AG04449 (cell line): ENCODE data around the gene NET1.

Source experiments
- CTCF ChIA-PET: fragments of 350-600 bp; formaldehyde crosslinking; extraction: SDS; loops from one replicate; lab custom pipeline; 2021; ENCODE audit warnings: antibody characterized with exemption; lab: Yijun Ruan, JAX
- POLR2A ChIA-PET: fragments of 400-600, 350-600 bp; formaldehyde crosslinking; extraction: SDS; loops from one replicate; lab custom pipeline; 2020; ENCODE audit warnings: antibody characterized with exemption, inconsistent platforms; lab: Yijun Ruan, JAX
- DNase-seq: peaks from one replicate; pipeline ENCODE4 v3.0.0-alpha.2; 2010; ENCODE audit warnings: low read depth, low spot score
- H3K4me3 ChIP-seq: 2 replicates; pipeline ENCODE4 v1.5.1; 2011; ENCODE audit warnings: low read depth, mild to moderate bottlenecking, control low read depth, low read length
- TF ChIP-seq, protein P1 (sequence below): IDR thresholded peaks from one replicate; pipeline ENCODE4 v1.5.1; 2011; ENCODE audit warnings: mild to moderate bottlenecking, moderate library complexity, low read length, control low read depth, inconsistent platforms; ENCODE audit not compliant: insufficient read depth; ENCODE audit errors: missing control alignments

Gene NET1

DNA sequence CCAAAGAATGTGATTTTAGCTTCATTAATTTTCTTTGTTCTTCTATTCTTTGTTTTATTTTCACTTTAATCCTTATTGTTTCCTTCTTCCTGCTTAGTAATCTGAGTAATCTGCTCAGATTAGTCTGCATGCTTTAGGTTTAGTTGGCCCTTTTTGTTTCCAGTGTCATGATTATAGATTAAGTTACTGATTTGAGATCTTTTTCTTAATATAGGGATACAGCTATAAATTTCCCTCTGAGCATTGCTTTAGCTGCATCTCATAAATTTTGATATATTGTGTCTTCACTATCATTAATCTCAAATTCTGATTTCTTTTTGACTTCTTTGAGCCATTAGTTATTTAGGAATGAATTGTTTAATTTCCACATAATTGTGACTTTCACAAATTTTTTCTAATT lies 6.2 kb downstream of the NET1 start:
- DNase-seq, result no peak
- no peak overlapping the region for H3K4me3 ChIP-seq
- CTCF ChIA-PET, result interaction anchor here (4.0 kb wide), 1 partner anchor 15 kb away, joined by 26 read pairs; no protein-coding TSS in a partner anchor
- POLR2A ChIA-PET, result no interaction called here
- TF ChIP-seq, protein P1, sequence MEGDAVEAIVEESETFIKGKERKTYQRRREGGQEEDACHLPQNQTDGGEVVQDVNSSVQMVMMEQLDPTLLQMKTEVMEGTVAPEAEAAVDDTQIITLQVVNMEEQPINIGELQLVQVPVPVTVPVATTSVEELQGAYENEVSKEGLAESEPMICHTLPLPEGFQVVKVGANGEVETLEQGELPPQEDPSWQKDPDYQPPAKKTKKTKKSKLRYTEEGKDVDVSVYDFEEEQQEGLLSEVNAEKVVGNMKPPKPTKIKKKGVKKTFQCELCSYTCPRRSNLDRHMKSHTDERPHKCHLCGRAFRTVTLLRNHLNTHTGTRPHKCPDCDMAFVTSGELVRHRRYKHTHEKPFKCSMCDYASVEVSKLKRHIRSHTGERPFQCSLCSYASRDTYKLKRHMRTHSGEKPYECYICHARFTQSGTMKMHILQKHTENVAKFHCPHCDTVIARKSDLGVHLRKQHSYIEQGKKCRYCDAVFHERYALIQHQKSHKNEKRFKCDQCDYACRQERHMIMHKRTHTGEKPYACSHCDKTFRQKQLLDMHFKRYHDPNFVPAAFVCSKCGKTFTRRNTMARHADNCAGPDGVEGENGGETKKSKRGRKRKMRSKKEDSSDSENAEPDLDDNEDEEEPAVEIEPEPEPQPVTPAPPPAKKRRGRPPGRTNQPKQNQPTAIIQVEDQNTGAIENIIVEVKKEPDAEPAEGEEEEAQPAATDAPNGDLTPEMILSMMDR, result no peak

DNA sequence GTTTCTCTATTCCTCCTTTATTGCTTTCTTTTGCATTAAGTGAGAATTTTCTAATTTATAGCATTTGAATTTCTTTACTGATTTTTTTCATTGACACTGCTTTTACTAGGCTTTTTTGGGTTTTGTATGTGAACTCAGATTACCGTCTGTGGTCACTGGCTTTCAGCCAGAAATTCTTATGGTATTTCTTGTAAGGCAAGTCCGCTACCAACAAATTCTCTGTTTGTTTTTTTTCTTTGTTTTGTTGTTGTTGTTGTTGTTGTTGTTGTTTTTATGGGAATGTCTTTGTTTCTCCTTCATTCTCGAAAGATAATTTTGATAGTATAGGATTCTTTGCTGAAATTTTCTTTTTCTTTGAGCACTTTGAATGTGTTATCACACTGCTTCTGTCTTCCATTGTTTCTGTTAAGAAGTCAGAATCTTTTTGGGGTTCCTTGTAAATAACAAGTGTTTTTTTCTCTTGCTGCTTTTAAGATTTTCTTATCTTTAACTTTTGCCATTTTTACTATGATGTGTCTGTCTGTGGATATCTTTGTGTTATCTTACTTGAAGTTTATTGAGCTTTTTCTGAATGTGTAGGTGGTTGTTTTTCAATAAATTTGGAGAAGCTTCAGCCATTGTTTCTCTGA lies 7.2 kb downstream of the NET1 start:
- no peak overlapping the region for H3K4me3 ChIP-seq
- POLR2A ChIA-PET, result no interaction called here
- DNase-seq, result no peak
- CTCF ChIA-PET, result interaction anchor here (1.7 to 4.0 kb wide), 2 partner anchors 14 to 204 kb away, joined by 5 to 26 read pairs; no protein-coding TSS in a partner anchor
- TF ChIP-seq, protein P1, result no peak

DNA sequence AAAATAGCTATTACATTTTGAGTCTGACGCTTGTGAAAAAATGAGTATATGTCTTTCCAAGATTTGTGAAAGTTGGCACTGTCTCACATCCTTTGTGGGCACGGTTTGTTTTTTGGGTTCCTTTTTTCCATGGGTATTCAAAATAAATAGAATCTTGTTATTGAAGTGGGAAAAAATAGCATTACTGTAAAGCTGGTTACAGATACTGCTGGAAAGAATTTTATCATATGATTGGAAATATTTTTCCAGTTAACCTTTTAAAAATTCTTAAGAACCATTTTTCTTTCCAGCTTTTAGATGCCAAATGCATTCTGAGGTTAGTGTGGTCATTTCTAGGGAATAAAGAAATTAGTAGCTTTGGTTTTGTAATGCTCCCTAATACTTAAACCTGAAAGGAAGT lies 11.4 kb downstream of the NET1 start:
- H3K4me3 ChIP-seq, result no peak overlapping the region
- no peak for DNase-seq
- ChIA-PET CTCF (interaction anchor here (0.6 to 4.5 kb wide), 7 partner anchors 10 to 604 kb away, joined by 3 to 66 read pairs (median 3); no protein-coding TSS in a partner anchor), POLR2A (no interaction called here)
- TF ChIP-seq, protein P1, result no peak

DNA sequence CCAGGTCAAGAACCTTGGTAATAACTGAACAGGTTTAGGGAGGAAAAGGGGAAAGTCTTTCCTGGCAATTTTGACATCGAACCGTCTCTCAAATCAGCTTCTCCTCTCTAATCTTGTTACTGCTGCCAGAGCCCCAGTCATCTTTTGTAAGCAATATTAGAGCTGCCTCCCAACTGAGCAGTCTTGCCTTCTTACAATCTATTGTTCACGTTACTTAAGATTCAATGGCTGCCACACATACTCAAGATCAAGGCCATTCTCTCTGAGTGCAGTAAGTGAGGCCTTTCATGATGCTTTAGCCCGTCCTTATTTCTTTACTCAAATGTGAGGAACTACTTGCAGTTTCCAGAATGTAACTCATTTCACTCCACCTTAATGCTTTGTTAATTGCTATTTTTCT lies 12.4 kb downstream of the NET1 start:
- no peak overlapping the region for H3K4me3 ChIP-seq
- CTCF ChIA-PET, result interaction anchor here (1.3 to 4.5 kb wide), 7 partner anchors 9 to 611 kb away, joined by 4 to 66 read pairs (median 18); no protein-coding TSS in a partner anchor
- no peak for DNase-seq
- POLR2A ChIA-PET, result no interaction called here
- TF ChIP-seq, protein P1, result no peak

DNA sequence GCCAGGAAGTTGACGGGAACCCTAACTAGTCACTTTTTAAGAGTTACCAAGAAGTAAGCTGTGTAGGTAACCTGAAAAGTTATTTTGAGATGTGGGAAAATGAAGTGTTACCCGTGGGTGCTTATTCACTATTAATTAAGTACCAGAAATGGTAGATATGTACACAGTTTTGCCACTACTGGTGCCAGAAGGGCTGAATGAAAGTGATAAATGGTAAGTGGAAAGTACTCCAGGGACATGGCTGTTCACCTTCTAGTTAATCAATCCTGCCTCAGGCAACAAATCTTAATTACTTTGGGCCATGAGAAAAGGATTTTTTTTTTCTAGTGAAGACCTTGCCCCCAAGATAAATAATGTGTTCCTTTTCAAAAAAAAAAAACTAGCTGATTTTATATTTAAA lies 15.8 kb downstream of the NET1 start:
- no peak overlapping the region for H3K4me3 ChIP-seq
- TF ChIP-seq, protein P1, result no peak
- ChIA-PET POLR2A (no interaction called here), CTCF (interaction anchor here (0.8 to 4.2 kb wide), 5 partner anchors 8 to 614 kb away, joined by 3 to 25 read pairs (median 4); no protein-coding TSS in a partner anchor)
- DNase-seq, result no peak

DNA sequence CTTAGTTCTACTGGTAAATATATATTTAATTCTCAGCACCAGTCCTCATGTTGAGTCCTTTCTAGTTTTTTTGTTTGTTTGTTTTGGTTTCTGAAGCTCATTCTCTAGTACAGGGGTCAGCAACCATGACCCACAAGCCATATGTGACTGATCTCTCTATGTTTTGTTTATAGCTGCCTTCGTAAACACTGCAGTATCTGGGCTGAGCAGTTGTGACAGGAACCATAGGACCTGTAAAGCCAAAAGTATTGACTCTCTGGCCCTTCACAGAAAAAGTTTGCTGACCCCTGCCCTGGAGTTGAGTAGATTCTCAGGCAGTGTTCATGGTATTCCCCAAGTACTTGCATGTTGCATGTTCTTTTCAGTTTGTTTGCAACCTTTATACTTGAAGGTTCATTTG lies 20.8 kb downstream of the NET1 start:
- H3K4me3 ChIP-seq, result no peak overlapping the region
- CTCF ChIA-PET, result interaction anchor here (0.7 to 18.8 kb wide), 18 partner anchors 8 to 623 kb away, joined by 3 to 1068 read pairs (median 7); partner anchors contain the start of gene AKR1E2
- TF ChIP-seq, protein P1, result no peak
- POLR2A ChIA-PET, result no interaction called here
- DNase-seq, result no peak
